ENCODE results near the gene MCF2. TPM values are rescaled to one million over a fixed set of nuclear protein-coding genes. Genes with fewer than 3 reads are reported as not detected.
A peak's percentile ranks its signal among the peaks of the same experiment; 100 is the strongest.

The MCF2 gene
- total RNA-seq, 1 experiment from 2014 or later: not detected

DNA sequence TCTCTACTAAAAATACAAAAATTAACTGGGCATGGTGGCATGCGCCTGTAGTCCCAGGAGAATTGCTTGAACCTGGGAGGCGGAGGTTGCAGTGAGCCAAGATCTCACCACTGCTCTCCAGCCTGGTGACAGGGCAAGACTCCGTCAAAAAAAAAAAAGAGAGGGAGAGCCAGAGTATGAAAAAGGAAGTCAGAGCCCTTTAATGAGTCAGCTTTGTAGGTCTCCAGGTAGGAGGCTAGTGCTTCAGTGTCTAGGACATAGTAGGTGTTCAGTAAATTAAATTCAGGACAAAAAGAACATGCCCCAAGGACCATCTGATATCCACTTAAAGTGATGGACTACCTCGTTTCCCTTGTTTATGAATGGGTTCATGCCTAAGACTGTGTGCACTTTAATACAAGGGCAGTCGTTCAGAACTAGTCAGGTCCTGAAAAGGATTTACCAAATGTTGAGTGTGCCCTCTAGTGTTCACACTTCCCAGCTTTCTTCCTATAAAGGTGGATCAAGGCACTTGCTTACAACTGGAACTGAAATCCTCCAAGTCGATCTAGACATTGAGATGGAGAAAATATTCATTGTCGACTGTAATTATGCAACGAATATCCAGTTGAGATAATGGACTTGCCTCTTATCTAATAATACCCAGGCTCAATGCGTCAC lies 148.5 kb downstream of the MCF2 start:
- Histone ChIP-seq H3K9me3 (ENCODE audit: insufficient read depth, low read depth) (no peaks in the 10 kb centered on the region), H4K20me1 (ENCODE audit: insufficient read depth) (no peaks in the 10 kb centered on the region), H2AFZ (no peak overlapping the region), H3K27me3 (ENCODE audit: insufficient read depth, low read depth) (no peaks in the 10 kb centered on the region), H3K36me3 (ENCODE audit: low read depth) (no peaks in the 10 kb centered on the region), H3K4me1 (replicated peaks; ENCODE audit: insufficient read depth) (no peaks in the 10 kb centered on the region), H3K9me2 (ENCODE audit: insufficient read depth) (no peaks in the 10 kb centered on the region), H3K79me2 (ENCODE audit: low read depth) (no peaks in the 10 kb centered on the region), H3F3A (ENCODE audit: insufficient read depth, low read depth) (no peaks in the 10 kb centered on the region), H3K4me2 (no peak overlapping the region), H3K27ac (no peak overlapping the region), H3K4me3 (no peak overlapping the region)
- intact Hi-C loops (cut with micrococcal nuclease; ENCODE audit: unreplicated experiment): no loop called here
- peak in 1 of 2 experiments; percentile 7 for DNase-seq
- CTCF ChIA-PET: interaction anchor here (0.6 kb wide), 1 partner anchor 59 kb away, joined by 5 read pairs; no protein-coding TSS in a partner anchor
- POLR2A ChIA-PET (ENCODE audit: unreplicated experiment): no interaction called here
- no TSS peak for BruUV-seq (replicated peaks)
- TF ChIP-seq EZH2 (IDR thresholded peaks at IDR 0.05; ENCODE audit: low read depth): no peak
- TF ChIP-seq, protein P1, sequence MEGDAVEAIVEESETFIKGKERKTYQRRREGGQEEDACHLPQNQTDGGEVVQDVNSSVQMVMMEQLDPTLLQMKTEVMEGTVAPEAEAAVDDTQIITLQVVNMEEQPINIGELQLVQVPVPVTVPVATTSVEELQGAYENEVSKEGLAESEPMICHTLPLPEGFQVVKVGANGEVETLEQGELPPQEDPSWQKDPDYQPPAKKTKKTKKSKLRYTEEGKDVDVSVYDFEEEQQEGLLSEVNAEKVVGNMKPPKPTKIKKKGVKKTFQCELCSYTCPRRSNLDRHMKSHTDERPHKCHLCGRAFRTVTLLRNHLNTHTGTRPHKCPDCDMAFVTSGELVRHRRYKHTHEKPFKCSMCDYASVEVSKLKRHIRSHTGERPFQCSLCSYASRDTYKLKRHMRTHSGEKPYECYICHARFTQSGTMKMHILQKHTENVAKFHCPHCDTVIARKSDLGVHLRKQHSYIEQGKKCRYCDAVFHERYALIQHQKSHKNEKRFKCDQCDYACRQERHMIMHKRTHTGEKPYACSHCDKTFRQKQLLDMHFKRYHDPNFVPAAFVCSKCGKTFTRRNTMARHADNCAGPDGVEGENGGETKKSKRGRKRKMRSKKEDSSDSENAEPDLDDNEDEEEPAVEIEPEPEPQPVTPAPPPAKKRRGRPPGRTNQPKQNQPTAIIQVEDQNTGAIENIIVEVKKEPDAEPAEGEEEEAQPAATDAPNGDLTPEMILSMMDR (conservative IDR thresholded peaks at IDR 0.05): peak; percentile 62

DNA sequence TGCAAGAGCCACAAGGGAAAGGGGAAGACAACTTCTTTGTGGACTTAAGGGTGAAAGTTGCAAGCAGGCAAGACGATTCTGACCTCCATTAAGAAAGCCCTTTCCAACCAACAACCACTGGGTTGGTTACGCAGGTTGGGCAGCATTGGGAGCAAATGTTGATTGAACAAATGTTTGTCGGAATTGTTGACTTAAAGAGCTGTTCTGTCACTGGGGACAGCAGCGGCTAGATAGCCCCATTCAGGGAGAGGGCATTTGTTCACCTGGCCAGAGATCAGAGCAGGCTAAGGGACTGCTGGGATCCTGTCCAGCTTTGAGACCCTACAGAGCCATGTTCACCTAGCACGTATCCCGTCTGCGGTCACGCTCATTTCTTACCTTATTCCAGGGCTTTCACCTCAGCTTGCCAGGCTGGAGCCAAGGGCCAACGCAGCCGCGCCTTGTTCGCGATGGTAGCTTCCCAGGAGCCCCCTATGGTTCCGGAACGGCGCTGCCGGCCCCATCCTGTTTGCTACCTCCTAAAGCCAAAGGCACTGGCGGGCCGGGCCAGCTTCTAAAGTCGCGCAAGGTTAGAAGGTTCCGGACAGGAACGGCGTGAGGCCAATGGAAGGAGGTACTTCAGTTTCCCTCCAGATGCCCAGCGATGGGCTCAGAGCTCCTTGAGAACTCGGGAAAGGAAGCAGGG lies 152.8 kb downstream of the MCF2 start:
- CTCF ChIA-PET: no interaction called here
- no TSS peak for BruUV-seq (replicated peaks)
- H3K4me2 ChIP-seq: no peak overlapping the region

DNA sequence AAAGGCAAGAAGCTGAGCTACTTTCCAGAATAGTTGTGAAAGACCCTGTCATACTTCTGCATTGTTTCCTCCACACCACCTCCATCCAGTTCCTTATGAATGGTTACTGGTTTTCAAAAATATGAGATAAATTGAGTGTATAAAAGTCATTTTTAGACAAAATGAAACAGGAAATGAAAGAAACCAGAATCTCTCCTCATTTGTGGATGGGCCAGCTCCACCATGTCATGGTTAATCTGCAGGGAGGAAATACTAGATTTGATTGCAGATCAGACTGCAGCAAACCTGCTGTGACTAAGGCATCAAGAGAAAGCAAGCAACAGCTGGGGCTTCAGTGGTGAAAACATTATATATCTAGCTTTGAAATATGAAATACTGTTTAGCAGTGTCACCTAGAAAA lies 153.6 kb downstream of the MCF2 start:
- POLR2A ChIA-PET (ENCODE audit: unreplicated experiment): no interaction called here

More for the DNA sequence above, 152.8 kb downstream of the MCF2 start:
- Histone ChIP-seq H3K79me2 (ENCODE audit: low read depth) (no peaks in the 10 kb centered on the region), H4K20me1 (ENCODE audit: insufficient read depth) (no peaks in the 10 kb centered on the region), H3K4me1 (replicated peaks; ENCODE audit: insufficient read depth) (no peaks in the 10 kb centered on the region), H2AFZ (no peak overlapping the region), H3K9me3 (ENCODE audit: insufficient read depth, low read depth) (no peaks in the 10 kb centered on the region), H3K9me2 (ENCODE audit: insufficient read depth) (no peaks in the 10 kb centered on the region), H3K36me3 (ENCODE audit: low read depth) (no peaks in the 10 kb centered on the region), H3K27ac (no peak overlapping the region), H3K4me3 (no peak overlapping the region), H3K27me3 (ENCODE audit: insufficient read depth, low read depth) (no peaks in the 10 kb centered on the region), H3F3A (ENCODE audit: insufficient read depth, low read depth) (no peaks in the 10 kb centered on the region)
- intact Hi-C loops (cut with micrococcal nuclease; ENCODE audit: unreplicated experiment): no loop called here
- TF ChIP-seq EZH2 (IDR thresholded peaks at IDR 0.05; ENCODE audit: low read depth): no peak
- TF ChIP-seq, protein P1 (conservative IDR thresholded peaks at IDR 0.05): no peak
- no peak for DNase-seq
- POLR2A ChIA-PET (ENCODE audit: unreplicated experiment): no interaction called here

More for the DNA sequence above, 153.6 kb downstream of the MCF2 start:
- H3K4me3 ChIP-seq: no peak overlapping the region
- H3F3A ChIP-seq (ENCODE audit: insufficient read depth, low read depth): no peaks in the 10 kb centered on the region
- intact Hi-C loops (cut with micrococcal nuclease; ENCODE audit: unreplicated experiment): no loop called here
- no peak overlapping the region for H3K4me2 ChIP-seq
- no peaks in the 10 kb centered on the region for H3K9me2 ChIP-seq (ENCODE audit: insufficient read depth)
- no peaks in the 10 kb centered on the region for H3K79me2 ChIP-seq (ENCODE audit: low read depth)
- BruUV-seq (replicated peaks): no TSS peak
- H3K9me3 ChIP-seq (ENCODE audit: insufficient read depth, low read depth): no peaks in the 10 kb centered on the region
- TF ChIP-seq, protein P1 (conservative IDR thresholded peaks at IDR 0.05): no peak
- no peak for TF ChIP-seq EZH2 (IDR thresholded peaks at IDR 0.05; ENCODE audit: low read depth)
- H3K4me1 ChIP-seq (replicated peaks; ENCODE audit: insufficient read depth): no peaks in the 10 kb centered on the region
- H2AFZ ChIP-seq: no peak overlapping the region
- H3K36me3 ChIP-seq (ENCODE audit: low read depth): no peaks in the 10 kb centered on the region
- no peaks in the 10 kb centered on the region for H3K27me3 ChIP-seq (ENCODE audit: insufficient read depth, low read depth)
- no peak for DNase-seq
- no peak overlapping the region for H3K27ac ChIP-seq
- H4K20me1 ChIP-seq (ENCODE audit: insufficient read depth): no peaks in the 10 kb centered on the region
- CTCF ChIA-PET: no interaction called here
